GM18873 (cell line): ENCODE results near the gene CACNA1I.

Experiments used
- ATAC-seq: cut with Tn5 transposase; IDR thresholded peaks from one replicate; pipeline ENCODE4 v1.9.1; 2021; ENCODE audit warnings: mild to moderate bottlenecking, moderate library complexity, moderate number of reproducible peaks; ENCODE audit not compliant: unreplicated experiment, low FRiP score

CACNA1I gene

DNA sequence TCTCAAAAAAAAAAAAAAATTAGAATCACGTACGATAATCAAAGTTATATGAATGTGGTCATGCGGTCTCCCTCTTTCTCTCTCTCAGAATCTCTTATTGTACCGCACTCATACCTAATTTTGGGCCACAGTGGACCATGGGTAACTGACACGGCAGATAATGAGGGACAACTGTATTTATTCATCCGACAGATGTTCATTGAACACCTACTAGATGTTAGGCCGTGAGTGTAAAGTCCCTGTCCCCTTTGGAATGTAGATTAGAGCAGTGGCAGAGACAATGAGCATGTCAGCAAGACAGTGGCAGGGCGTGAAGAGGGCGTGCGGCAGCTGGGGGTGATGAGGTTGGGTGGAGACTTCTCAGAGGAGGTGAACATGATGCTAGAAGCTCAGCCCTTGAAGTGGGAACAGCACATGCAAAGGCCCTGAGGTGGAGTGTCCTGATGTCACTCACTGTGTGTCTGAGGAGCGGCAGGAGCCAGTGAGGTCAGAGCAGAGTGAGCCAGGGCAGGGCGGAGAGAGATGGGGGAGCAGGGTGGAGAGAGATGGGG lies 25.1 kb downstream of the CACNA1I start:
- no peak for ATAC-seq

- ATAC-seq = no peak
These were observed 26.0 kb downstream of the CACNA1I start for GRCh38 chr22:39596601-39597000.

GRCh38 chr22:39597236-39597869 lies 26.8 kb downstream of the CACNA1I start:
- no peak for ATAC-seq

DNA sequence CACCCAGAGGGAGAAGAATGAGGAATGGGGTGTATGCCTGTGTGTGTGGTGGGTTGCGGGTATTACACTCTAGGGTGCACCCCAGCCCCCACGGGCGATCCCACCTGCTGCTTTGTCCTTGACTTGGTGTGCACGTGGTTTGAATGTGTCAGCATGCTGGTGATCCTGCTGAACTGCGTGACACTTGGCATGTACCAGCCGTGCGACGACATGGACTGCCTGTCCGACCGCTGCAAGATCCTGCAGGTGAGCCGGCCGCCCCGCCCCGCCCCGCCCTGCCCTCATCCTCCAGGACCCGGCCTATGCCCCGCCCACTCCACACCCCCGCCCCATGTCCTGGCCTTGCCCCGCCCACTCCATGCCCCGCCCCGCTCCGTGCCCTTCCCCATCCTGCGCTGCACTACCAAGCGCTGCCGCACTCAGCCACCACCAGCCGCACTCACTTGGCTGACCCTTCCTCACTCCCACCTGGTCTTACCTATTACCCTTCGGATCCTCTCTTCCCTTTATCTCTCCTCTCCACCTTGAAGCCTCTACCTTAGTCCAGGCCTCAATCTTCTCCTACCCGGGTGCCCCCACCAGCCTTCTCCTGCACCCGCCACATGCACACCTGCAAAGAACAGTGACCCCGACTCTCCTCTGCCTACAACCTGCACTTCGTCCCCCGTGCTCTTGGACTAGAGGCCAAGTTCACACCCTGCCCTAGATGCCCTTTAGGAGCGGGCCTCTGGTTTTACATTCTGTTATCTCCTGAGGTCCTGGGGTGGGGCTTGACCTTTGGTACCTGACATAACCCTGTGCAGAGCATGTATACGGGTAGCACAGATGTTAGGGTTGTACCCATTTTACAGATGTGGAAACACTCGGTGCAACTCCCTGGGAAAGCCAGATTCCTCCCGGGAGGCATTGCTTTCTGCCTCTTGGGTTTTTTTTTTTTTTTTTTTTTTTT lies 27.7 kb downstream of the CACNA1I start:
- no peak for ATAC-seq

GRCh38 chr22:39600491-39601179 lies 30.1 kb downstream of the CACNA1I start:
- ATAC-seq = no peak

GRCh38 chr22:39601180-39601535 lies 30.6 kb downstream of the CACNA1I start:
- ATAC-seq = no peak

DNA sequence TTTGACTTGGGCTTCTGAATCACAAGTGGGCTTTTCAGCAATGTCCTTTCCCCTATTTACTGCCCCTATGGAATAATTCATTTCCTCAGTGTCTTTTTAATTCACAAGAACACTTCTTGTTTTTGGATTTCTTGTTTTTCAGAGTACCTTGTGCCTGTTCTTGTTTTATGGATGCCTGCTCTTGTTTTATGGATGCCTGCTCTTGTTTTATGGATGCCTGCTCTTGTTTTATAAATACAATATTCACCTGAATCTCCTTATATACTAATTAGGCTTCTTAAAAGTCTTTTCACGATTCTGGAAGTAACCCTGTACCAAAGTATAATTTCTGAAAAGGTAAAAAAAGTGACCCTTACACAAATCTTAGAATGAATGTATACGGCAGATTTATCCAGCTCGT lies 32.8 kb downstream of the CACNA1I start:
- no peak for ATAC-seq

DNA sequence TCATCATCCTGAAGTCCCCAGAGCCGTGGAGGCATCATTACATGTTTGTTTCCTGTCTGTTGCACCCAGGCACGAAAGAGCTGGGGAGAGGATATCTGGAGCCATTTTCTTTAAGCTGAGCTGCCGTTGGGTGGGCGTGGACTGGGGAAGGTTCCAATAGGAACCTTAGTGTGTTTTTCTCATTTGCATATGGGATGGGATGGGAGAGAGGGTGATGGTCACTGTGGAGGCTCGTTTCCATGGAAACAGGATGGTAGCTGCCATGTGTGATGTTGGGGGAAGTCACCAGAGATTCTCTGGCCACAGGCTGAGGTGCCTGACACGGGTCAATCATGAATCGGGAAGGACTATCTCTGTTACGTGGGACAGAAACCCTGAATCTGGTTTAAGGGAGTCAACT lies 39.7 kb downstream of the CACNA1I start:
- ATAC-seq = no peak

DNA sequence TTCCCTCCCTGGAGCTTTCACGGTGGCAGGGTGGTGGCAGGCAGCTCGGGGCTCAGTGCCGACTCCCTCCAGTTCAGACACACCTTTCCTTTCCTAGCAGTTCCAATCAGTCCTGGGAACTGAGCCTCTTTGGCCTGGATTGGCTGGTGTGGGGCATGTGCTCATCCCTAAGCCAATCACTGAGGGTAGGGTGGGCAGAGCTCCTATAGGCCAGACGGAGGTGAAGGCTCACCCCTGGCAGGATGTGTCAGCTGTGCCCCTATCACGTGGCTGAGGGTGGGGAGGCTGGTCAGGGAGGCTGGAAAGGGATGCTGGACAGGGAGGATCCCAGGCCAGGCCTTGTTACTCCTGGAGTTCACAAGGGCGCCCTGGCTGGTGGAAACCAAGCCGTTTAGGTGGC lies 40.2 kb downstream of the CACNA1I start:
- no peak for ATAC-seq

- no peak for ATAC-seq
These were observed 40.8 kb downstream of the CACNA1I start for GRCh38 chr22:39611360-39611759.

DNA sequence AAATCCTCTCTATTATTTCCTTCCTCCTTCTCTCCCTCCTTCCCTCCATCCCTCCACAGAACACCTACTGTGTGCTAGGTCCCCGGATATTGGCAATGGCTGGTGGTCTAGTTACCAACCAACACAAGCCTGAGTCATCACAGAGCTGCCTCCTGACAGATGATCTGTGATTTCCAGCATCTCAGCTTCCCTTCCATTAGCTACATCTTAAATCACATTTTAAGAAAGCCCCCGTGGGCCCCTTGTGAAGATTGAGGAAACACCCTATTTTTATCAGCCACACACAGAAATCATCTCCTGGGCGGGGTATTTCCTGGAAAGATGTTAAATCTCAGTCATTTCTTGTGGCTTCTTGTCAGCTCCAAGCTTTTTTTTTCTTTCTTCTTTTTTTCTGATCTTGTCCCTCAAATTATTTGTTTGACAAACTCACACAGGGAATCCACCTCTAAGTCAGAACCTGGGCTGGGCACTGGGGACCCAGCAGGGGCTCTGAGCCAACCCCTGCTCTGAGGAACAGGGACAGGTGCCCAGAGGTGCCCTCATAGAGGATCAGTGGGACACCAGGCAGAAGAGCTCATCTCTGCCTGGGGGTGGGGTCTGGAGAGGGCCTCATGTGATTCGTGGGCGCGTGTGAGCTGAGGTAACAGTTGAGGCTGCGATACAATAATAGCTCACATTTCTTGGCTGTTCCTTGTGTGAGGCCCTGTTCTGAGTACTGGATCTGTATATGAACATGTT lies 42.4 kb downstream of the CACNA1I start:
- no peak for ATAC-seq

- ATAC-seq = no peak
These were observed 43.0 kb downstream of the CACNA1I start for GRCh38 chr22:39613549-39613921.

DNA sequence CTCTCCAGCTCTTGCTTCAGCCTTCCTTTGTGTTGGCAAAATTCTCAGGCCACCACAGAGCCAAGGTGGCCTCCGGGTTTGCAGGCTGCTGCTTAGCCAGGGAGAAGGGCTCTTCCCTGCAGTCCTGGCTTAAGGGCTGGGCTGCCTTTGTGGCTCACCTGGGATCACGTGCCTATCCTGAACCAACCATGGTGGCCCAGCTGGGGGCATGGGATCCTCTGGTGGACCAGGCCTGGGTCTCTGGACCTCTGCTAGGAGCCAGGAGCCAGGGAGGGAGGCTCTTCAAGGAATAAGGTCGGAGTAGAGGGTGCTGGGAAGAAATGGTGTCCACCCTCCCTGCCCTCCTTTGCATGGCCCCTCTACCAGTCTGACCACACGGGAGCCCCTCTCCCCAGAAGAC lies 43.9 kb downstream of the CACNA1I start:
- ATAC-seq = no peak

DNA sequence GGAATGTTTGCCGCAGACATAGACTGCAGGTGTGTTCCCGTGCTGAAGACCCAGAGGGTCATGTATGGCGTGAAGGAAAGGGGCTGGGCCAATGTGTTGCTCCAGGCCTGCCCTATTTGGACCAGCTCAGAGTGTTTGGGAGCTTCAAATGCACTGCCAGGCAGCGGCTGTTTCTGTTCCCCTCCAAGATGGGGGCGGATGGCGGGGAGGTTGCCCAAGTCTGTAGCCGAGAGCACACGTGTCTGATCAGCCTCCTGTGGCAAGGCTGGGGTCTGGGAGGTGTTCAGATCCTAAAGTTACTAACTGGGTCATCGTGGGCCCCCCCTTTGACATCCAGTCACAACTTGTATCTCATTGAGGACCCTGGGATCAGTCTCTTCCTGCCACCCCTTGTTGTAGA lies 45.5 kb downstream of the CACNA1I start:
- ATAC-seq = no peak

GRCh38 chr22:39616781-39617180 lies 46.2 kb downstream of the CACNA1I start:
- ATAC-seq = no peak

- no peak for ATAC-seq
These were observed 46.8 kb downstream of the CACNA1I start for GRCh38 chr22:39617342-39617741.

GRCh38 chr22:39617970-39618757 lies 47.6 kb downstream of the CACNA1I start:
- ATAC-seq = no peak

DNA sequence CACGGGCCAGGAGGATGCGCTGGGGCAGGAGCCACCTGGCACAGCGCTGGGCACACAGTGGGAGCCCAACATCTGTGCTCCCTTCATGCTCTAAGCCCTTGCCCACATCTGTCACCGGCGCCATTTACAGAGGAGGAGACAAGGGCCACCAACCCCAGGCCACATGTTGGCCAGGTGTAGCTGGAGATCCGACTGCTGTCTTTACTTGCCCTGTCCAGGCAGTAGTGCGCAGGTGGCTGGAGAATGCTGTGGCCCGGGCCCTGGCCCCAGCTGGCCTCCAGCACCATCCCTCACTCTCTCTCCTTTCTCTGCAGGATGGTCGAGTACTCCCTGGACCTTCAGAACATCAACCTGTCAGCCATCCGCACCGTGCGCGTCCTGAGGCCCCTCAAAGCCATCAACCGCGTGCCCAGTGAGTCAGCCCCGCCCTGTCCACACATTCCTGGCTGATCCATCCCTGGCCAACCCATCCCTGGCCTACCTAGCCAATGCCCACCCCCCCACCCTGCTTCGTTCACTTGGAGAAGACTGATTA lies 48.5 kb downstream of the CACNA1I start:
- no peak for ATAC-seq

- ATAC-seq = no peak
These were observed 50.6 kb downstream of the CACNA1I start for GRCh38 chr22:39620924-39621690.
